Keratinocyte (primary cell): Measurements from ENCODE around the gene FCHSD1.

Experiments
- EZH2 ChIP-seq: IDR thresholded peaks from one replicate; pipeline ENCODE4 v1.6.1; 2012; ENCODE audit warnings: inconsistent platforms, mild to moderate bottlenecking, low read length, moderate library complexity
- TF ChIP-seq, protein P1 (sequence below), 3 experiments: IDR thresholded peaks in 1 of 3; conservative IDR thresholded peaks in 1 of 3; optimal IDR thresholded peaks in 1 of 3; 2 replicates in 2 of 3; 3 replicates in 1 of 3; pipeline versions ENCODE3 to v1.5.1; 2011; ENCODE audit warnings: low read length in 3 of 3, mild to moderate bottlenecking in 3 of 3, moderate library complexity in 2 of 3, control low read depth in 1 of 3, inconsistent platforms in 1 of 3; ENCODE audit not compliant: insufficient read depth in 2 of 3; ENCODE audit errors: extremely low read depth in 1 of 3

DNA sequence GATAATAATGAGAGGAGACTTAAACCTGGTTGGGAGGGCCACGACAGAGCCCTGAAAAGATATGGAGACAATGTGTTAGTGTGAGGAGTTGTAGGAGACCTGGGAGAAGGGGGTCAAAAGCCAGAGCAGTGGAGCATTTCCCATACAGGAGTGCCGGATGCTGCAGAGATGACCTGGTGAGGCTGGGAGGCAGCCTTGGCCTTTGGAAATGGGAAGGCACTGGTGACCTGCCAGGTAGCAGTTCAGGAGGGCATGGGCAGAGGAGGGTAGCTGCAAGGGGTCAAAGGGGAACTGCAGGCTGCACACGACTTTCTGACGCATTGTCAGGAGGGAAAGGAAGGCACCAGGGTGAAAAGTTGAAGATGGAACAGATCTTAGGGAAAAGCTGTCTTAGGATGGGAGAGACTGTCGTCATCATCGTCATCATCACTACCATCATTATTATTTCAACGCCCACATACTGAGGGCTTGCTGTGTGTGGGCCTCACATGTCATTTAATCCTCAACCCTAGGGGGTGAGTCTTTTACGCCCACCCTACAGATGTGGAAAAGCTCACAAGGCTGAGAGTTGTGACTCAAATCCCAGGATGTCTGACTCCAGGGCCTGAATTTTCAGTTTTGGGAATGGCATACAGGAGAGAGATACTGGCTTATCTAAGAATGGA, 17.5 kb upstream of the FCHSD1 start:
- TF ChIP-seq, protein P1, sequence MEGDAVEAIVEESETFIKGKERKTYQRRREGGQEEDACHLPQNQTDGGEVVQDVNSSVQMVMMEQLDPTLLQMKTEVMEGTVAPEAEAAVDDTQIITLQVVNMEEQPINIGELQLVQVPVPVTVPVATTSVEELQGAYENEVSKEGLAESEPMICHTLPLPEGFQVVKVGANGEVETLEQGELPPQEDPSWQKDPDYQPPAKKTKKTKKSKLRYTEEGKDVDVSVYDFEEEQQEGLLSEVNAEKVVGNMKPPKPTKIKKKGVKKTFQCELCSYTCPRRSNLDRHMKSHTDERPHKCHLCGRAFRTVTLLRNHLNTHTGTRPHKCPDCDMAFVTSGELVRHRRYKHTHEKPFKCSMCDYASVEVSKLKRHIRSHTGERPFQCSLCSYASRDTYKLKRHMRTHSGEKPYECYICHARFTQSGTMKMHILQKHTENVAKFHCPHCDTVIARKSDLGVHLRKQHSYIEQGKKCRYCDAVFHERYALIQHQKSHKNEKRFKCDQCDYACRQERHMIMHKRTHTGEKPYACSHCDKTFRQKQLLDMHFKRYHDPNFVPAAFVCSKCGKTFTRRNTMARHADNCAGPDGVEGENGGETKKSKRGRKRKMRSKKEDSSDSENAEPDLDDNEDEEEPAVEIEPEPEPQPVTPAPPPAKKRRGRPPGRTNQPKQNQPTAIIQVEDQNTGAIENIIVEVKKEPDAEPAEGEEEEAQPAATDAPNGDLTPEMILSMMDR (optimal IDR thresholded peaks at IDR 0.05 in 1 of 3, IDR thresholded peaks at IDR 0.05 in 1 of 3, conservative IDR thresholded peaks at IDR 0.05 in 1 of 3; ENCODE audit: extremely low read depth in 1 of 3, insufficient read depth in 2 of 3, low read length in 3 of 3): no peak
- no peak for TF ChIP-seq EZH2
